K562 (cell line): ENCODE measurements around the gene CD164. TPM values are rescaled to one million over a fixed set of nuclear protein-coding genes. Genes with fewer than 3 reads are reported as not detected.

ENCODE experiments used
- ATAC-seq: fragments of 200-7000 bp; cut with Tn5 transposase; 3 replicates; pipeline ENCODE4 v1.9.1; 2020; ENCODE audit warnings: moderate library complexity
- BruUV-seq: library from RNA; stranded (reverse); fragments of 400-500 nt; replicated peaks from 2 replicates; lab custom pipeline; 2021; lab: Mats Ljungman, UMichigan
- CTCF ChIA-PET: fragments of 300-600 bp; formaldehyde crosslinking; extraction: SDS; loops from one replicate; lab custom pipeline; 2021; ENCODE audit warnings: low intra/inter-chr PET ratio; lab: Yijun Ruan, JAX
- POLR2A ChIA-PET: fragments of 300-600, 350-650 bp; sonication (Branson Sonifier 250); formaldehyde crosslinking; extraction: SDS; loops from one replicate; lab custom pipeline; 2021; ENCODE audit warnings: antibody characterized with exemption, inconsistent platforms; lab: Yijun Ruan, JAX
- DNase-seq, 4 experiments: peaks; one replicate each; pipeline versions ENCODE4 v3.0.0 to v3.0.0-alpha.2; 2011 to 2018; ENCODE audit warnings: low spot score in 3 of 4, mixed read lengths in 3 of 4; ENCODE audit errors: extremely low read depth in 1 of 4
- FAIRE-seq: peaks from 2 replicates; lab custom pipeline; 2011; peaks lifted over from hg19 to GRCh38; lab: Jason Lieb, UNC
- H2AFZ ChIP-seq: 2 replicates; pipeline ENCODE4 v1.6.0; 2011; ENCODE audit warnings: low read depth, low read length, control low read depth, inconsistent platforms
- H3K27ac ChIP-seq: fragments of 200-600 bp; 3 replicates; pipeline ENCODE4 v1.8.0; 2011; ENCODE audit warnings: low read depth, mild to moderate bottlenecking, control low read depth, inconsistent platforms, low read length, moderate library complexity, mixed read lengths; ENCODE audit errors: extremely low read depth
- H3K27me3 ChIP-seq, 2 experiments: fragments of 300-600 bp in 1 of 2; 2 replicates in 1 of 2; 3 replicates in 1 of 2; pipeline versions ENCODE4 v1.6.0 to v1.8.0; 2011; ENCODE audit warnings: inconsistent platforms in 2 of 2, low read length in 2 of 2, mild to moderate bottlenecking in 1 of 2, mixed read lengths in 1 of 2, moderate library complexity in 1 of 2; ENCODE audit not compliant: control insufficient read depth in 2 of 2, insufficient read depth in 2 of 2
- H3K36me3 ChIP-seq: fragments of 300-600 bp; 3 replicates; pipeline ENCODE4 v1.8.0; 2011; ENCODE audit warnings: mild to moderate bottlenecking, low read length, inconsistent platforms; ENCODE audit not compliant: control insufficient read depth, insufficient read depth
- H3K4me1 ChIP-seq, 2 experiments: fragments of 200-600 bp in 1 of 2; replicated peaks in 1 of 2; 2 replicates in 1 of 2; 3 replicates in 1 of 2; pipeline versions ENCODE4 v1.5.1 to v1.8.0; 2011; ENCODE audit warnings: inconsistent platforms in 2 of 2, low read length in 2 of 2, mild to moderate bottlenecking in 1 of 2, mixed read lengths in 1 of 2, moderate library complexity in 1 of 2; ENCODE audit not compliant: control insufficient read depth in 2 of 2, insufficient read depth in 2 of 2
- H3K4me2 ChIP-seq: 2 replicates; pipeline ENCODE4 v1.6.1; 2011; ENCODE audit warnings: low read length, control low read depth, inconsistent platforms, mixed read lengths; ENCODE audit not compliant: insufficient read depth
- H3K4me3 ChIP-seq: fragments of 200-600 bp; sonication (generic), shearing (Covaris generic); 2 replicates; pipeline ENCODE4 v1.5.1; 2016; ENCODE audit warnings: control low read depth, inconsistent platforms
- H3K79me2 ChIP-seq: fragments of 200-600 bp; 3 replicates; pipeline ENCODE4 v1.8.0; 2011; ENCODE audit warnings: low read length, inconsistent platforms; ENCODE audit not compliant: control insufficient read depth, insufficient read depth
- H3K9ac ChIP-seq, 2 experiments: 2 replicates each; pipeline versions ENCODE4 v1.6.0 to v1.6.1; 2011; ENCODE audit warnings: low read depth in 2 of 2, low read length in 2 of 2, control low read depth in 1 of 2, inconsistent platforms in 1 of 2, mild to moderate bottlenecking in 1 of 2, mixed read lengths in 1 of 2; ENCODE audit not compliant: insufficient read depth in 1 of 2
- H3K9me1 ChIP-seq: one replicate; pipeline ENCODE4 v1.6.0; 2011; ENCODE audit warnings: inconsistent platforms, mild to moderate bottlenecking, low read length, moderate library complexity; ENCODE audit not compliant: control insufficient read depth, insufficient read depth
- H3K9me3 ChIP-seq: replicated peaks from 2 replicates; pipeline ENCODE4 v1.5.1; 2011; ENCODE audit warnings: low read depth, low read length, inconsistent platforms; ENCODE audit not compliant: control insufficient read depth, insufficient read depth
- H4K20me1 ChIP-seq: replicated peaks from 2 replicates; pipeline ENCODE4 v1.6.1; 2011; ENCODE audit warnings: low read length, inconsistent platforms, mixed read lengths; ENCODE audit not compliant: control insufficient read depth, insufficient read depth
- POLR2B ChIP-seq: fragments of 450-650 bp; IDR thresholded peaks from 2 replicates; pipeline ENCODE4 v1.6.1; 2018; ENCODE audit warnings: low read depth; ENCODE audit not compliant: partially characterized antibody
- POLR2G ChIP-seq: fragments of 200-400 bp; formaldehyde crosslinking; IDR thresholded peaks from 2 replicates; pipeline ENCODE4 v1.6.1; 2017; ENCODE audit warnings: low read depth, mild to moderate bottlenecking, antibody characterized with exemption, low read length, moderate library complexity
- RBFOX2 ChIP-seq: fragments of 200-400 bp; formaldehyde crosslinking; IDR thresholded peaks from 2 replicates; pipeline ENCODE4 v1.6.1; 2017; ENCODE audit warnings: low read depth, mild to moderate bottlenecking, low read length, moderate library complexity
- RBM22 ChIP-seq: fragments of 200-400 bp; formaldehyde crosslinking; IDR thresholded peaks from 2 replicates; pipeline ENCODE4 v1.6.1; 2018; ENCODE audit warnings: low read length, low read depth; ENCODE audit not compliant: poor library complexity, severe bottlenecking
- SMARCA4 ChIP-seq: fragments of 450-650 bp; IDR thresholded peaks from 2 replicates; pipeline ENCODE4 v1.6.1; 2016
- SUPT5H ChIP-seq: fragments of 450-650 bp; IDR thresholded peaks from 2 replicates; pipeline ENCODE4 v1.6.1; 2016
- WGBS: fragments of 100-300 bp; shearing (Covaris generic); methylation state at CpG from one replicate; pipeline ENCODE4 v1.1.6; 2016; ENCODE audit warnings: low coverage, mixed read lengths; ENCODE audit not compliant: insufficient coverage; ENCODE audit errors: missing lambda C conversion rate; 5-methylcytosine and 5-hydroxymethylcytosine counted together
- in situ Hi-C: fragments of 300-500 bp; cut with MboI; formaldehyde crosslinking; loops from 4 replicates; pipeline ENCODE4 v1.15.0; 2018; ENCODE audit warnings: inconsistent platforms, mixed read lengths
- intact Hi-C: fragments of 100-400 bp; cut with micrococcal nuclease; formaldehyde crosslinking; loops from 2 replicates; pipeline ENCODE4 v1.14.2; 2022
- polyA plus RNA-seq, 8 experiments: library from polyadenylated mRNA; depleted of rRNA in 4 of 8; stranded (reverse) in 5 of 8; unstranded in 3 of 8; fragments of >200 nt; fragmentation: Nextera tagmentation in 2 of 8; fragmentation: Illumina TruSeq in 1 of 8; extraction: Ambion mirVana in 2 of 8; extraction: Trizol in 1 of 8; gene quantifications; 2 replicates each; pipeline versions ENCODE4 v1.2.1 to v1.2.3, GENCODE V29; 2011 to 2014; ENCODE audit warnings: inconsistent platforms in 1 of 8, missing spikeins in 1 of 8
- total RNA-seq, 7 experiments: library from RNA; depleted of rRNA in 6 of 7; stranded (reverse); fragments of >200 nt in 6 of 7; fragmentation: Illumina TruSeq in 2 of 7; extraction: Trizol in 2 of 7; gene quantifications; 2 replicates each; pipeline versions ENCODE4 v1.2.1 to v1.2.3, GENCODE V29; 2011 to 2021; ENCODE audit warnings: low replicate concordance in 1 of 7
- TF ChIP-seq, protein P1 (sequence below), 2 experiments: fragments of 450-650 bp in 1 of 2; sonication (generic) in 1 of 2; formaldehyde crosslinking in 1 of 2; IDR thresholded peaks; 2 replicates each; pipeline versions ENCODE4 v1.7.1 to v1.9.0; 2016 to 2022; ENCODE audit warnings: inconsistent platforms in 1 of 2, mild to moderate bottlenecking in 1 of 2, missing genetic modification reagents in 1 of 2

Gene CD164
- total and polyA plus RNA-seq, 9 of the 15 experiments (the other 6 are each of a cell fraction or from before 2014, with no cell fraction given): 79.5 to 317 (median 165) TPM

DNA sequence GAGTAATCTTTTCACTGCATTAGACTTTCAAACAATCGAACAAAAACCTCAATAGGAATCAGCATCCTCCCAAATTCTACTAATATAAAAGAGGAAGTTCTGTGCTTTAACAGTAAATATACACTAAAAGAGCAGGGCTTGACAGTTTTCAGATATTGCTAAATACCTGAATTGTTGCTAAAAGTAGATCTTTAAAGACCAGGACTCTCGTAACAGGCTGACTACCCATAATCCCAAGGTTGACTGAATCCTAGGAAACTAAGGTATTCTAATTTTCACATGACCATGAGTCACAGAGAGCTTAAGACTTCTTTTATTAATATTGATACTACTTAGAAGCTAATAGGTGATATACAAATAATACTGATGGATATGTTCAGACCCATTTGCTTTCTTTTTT, 10.1 kb downstream of the CD164 start:
- H3K27ac ChIP-seq: no peak overlapping the region
- peaks cover 99% of the 10 kb centered on the region for H3K36me3 ChIP-seq
- TF ChIP-seq RBM22 (peak; percentile 22), POLR2G (peak; percentile 20; the same call in 1 of the 2 replicates), RBFOX2 (peak; percentile 57), SMARCA4 (no peak)
- 79% methylated on average over 2 of the region's 2 CpGs for WGBS
- no peak overlapping the region for H3K9ac ChIP-seq
- H2AFZ ChIP-seq: no peak overlapping the region
- no peak overlapping the region for H3K4me3 ChIP-seq
- H4K20me1 ChIP-seq: no peaks in the 10 kb centered on the region
- no peaks in the 10 kb centered on the region for H3K27me3 ChIP-seq
- in situ Hi-C loops: no loop called here
- FAIRE-seq (no peak), ATAC-seq (no peak), DNase-seq (no peak)
- H3K4me1 ChIP-seq: peaks cover 0 to 18% of the 10 kb centered on the region in 2 experiments; a peak in 2 of 5 replicates
- no peak overlapping the region for H3K4me2 ChIP-seq
- no peaks in the 10 kb centered on the region for H3K9me3 ChIP-seq
- no peaks in the 10 kb centered on the region for H3K9me1 ChIP-seq
- ChIA-PET CTCF (no interaction called here), POLR2A (no interaction called here)
- intact Hi-C loops: no loop called here
- peaks cover 89% of the 10 kb centered on the region for H3K79me2 ChIP-seq
- no TSS peak for BruUV-seq

GRCh38 chr6:109370792-109371191, 11.5 kb downstream of the CD164 start:
- H3K4me2 ChIP-seq: no peak overlapping the region
- peak; percentile 43 for TF ChIP-seq POLR2B
- TF ChIP-seq, protein P1, sequence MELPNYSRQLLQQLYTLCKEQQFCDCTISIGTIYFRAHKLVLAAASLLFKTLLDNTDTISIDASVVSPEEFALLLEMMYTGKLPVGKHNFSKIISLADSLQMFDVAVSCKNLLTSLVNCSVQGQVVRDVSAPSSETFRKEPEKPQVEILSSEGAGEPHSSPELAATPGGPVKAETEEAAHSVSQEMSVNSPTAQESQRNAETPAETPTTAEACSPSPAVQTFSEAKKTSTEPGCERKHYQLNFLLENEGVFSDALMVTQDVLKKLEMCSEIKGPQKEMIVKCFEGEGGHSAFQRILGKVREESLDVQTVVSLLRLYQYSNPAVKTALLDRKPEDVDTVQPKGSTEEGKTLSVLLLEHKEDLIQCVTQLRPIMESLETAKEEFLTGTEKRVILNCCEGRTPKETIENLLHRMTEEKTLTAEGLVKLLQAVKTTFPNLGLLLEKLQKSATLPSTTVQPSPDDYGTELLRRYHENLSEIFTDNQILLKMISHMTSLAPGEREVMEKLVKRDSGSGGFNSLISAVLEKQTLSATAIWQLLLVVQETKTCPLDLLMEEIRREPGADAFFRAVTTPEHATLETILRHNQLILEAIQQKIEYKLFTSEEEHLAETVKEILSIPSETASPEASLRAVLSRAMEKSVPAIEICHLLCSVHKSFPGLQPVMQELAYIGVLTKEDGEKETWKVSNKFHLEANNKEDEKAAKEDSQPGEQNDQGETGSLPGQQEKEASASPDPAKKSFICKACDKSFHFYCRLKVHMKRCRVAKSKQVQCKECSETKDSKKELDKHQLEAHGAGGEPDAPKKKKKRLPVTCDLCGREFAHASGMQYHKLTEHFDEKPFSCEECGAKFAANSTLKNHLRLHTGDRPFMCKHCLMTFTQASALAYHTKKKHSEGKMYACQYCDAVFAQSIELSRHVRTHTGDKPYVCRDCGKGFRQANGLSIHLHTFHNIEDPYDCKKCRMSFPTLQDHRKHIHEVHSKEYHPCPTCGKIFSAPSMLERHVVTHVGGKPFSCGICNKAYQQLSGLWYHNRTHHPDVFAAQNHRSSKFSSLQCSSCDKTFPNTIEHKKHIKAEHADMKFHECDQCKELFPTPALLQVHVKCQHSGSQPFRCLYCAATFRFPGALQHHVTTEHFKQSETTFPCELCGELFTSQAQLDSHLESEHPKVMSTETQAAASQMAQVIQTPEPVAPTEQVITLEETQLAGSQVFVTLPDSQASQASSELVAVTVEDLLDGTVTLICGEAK (IDR thresholded peaks at IDR 0.05): peak; percentile 67
- TF ChIP-seq, protein P1 (CRISPR knock-in tag; IDR thresholded peaks at IDR 0.05): no peak
- 0 out of 2 replicates have a peak, but pooled peaks have one; percentile 48 for TF ChIP-seq SUPT5H

More at GRCh38 chr6:109370792-109371191, 11.5 kb downstream of the CD164 start:
- H3K4me1 ChIP-seq: peaks cover 0 to 18% of the 10 kb centered on the region in 2 experiments; a peak in 2 of 5 replicates
- no peak overlapping the region for H3K4me3 ChIP-seq
- H3K79me2 ChIP-seq: peaks cover 88% of the 10 kb centered on the region
- H3K36me3 ChIP-seq: peaks cover 99% of the 10 kb centered on the region
- no peaks in the 10 kb centered on the region for H3K9me1 ChIP-seq
- H3K27ac ChIP-seq: no peak overlapping the region
- CTCF ChIA-PET: no interaction called here
- no peaks in the 10 kb centered on the region for H3K27me3 ChIP-seq
- no peak overlapping the region for H2AFZ ChIP-seq
- intact Hi-C loops (no loop called here), in situ Hi-C loops (no loop called here)
- FAIRE-seq (no peak), DNase-seq (no peak), ATAC-seq (peak; percentile 10; the same call in 1 of the 3 replicates)
- POLR2A ChIA-PET: interaction anchor here (0.8 to 2.4 kb wide), 8 partner anchors 8 to 183 kb away, joined by 3 to 16 read pairs (median 6); partner anchors contain the start of genes CD164 and SMPD2
- WGBS: 59% methylated on average over 3 of the region's 3 CpGs
- H3K9me3 ChIP-seq: no peaks in the 10 kb centered on the region
- no peak overlapping the region for H3K9ac ChIP-seq
- no peaks in the 10 kb centered on the region for H4K20me1 ChIP-seq
- no TSS peak for BruUV-seq
